HepG2 (cell line): ENCODE data around the gene CMA1. TPM values are rescaled to one million over a fixed set of nuclear protein-coding genes. Genes with fewer than 3 reads are reported as not detected.

Source experiments
- CBX2 ChIP-seq, 2 experiments: fragments of 200-600 bp in 1 of 2; sonication (generic); formaldehyde crosslinking in 1 of 2; IDR thresholded peaks; 2 replicates each; pipeline versions ENCODE4 v1.7.0 to v1.8.1; 2018 to 2022; ENCODE audit warnings: low read depth in 2 of 2, low read length in 1 of 2, mild to moderate bottlenecking in 1 of 2, missing genetic modification reagents in 1 of 2
- CBX5 ChIP-seq: sonication (generic); formaldehyde crosslinking; IDR thresholded peaks from 2 replicates; pipeline ENCODE4 v1.4.0; 2020; ENCODE audit warnings: missing genetic modification reagents, borderline replicate concordance
- E2F5 ChIP-seq: sonication (generic); formaldehyde crosslinking; conservative IDR thresholded peaks from 2 replicates; pipeline ENCODE4 v1.4.0; 2020; ENCODE audit warnings: missing genetic modification reagents
- FOXC1 ChIP-seq: sonication (generic); formaldehyde crosslinking; IDR thresholded peaks from 2 replicates; pipeline ENCODE4 v1.8.0; 2022; ENCODE audit warnings: mild to moderate bottlenecking, missing genetic modification reagents, borderline replicate concordance
- FOXM1 ChIP-seq: sonication (generic); formaldehyde crosslinking; IDR thresholded peaks from 2 replicates; pipeline ENCODE4 v1.5.0; 2020; ENCODE audit warnings: missing genetic modification reagents
- HOXD1 ChIP-seq: sonication (generic); formaldehyde crosslinking; IDR thresholded peaks from 2 replicates; pipeline ENCODE4 v1.5.0; 2020; ENCODE audit warnings: missing genetic modification reagents
- IKZF5 ChIP-seq: IDR thresholded peaks from 2 replicates; pipeline ENCODE4 v1.6.1; 2018; ENCODE audit warnings: missing genetic modification reagents, mild to moderate bottlenecking, missing compliant biosample characterization
- MAF1 ChIP-seq: sonication (generic); formaldehyde crosslinking; IDR thresholded peaks from 2 replicates; pipeline ENCODE4 v1.5.0; 2020; ENCODE audit warnings: missing genetic modification reagents, borderline replicate concordance
- NFYC ChIP-seq: IDR thresholded peaks from 2 replicates; pipeline ENCODE4 v1.6.1; 2016; ENCODE audit warnings: missing genetic modification reagents, missing compliant biosample characterization
- RFX5 ChIP-seq: IDR thresholded peaks from 2 replicates; pipeline ENCODE4 v1.6.1; 2011; ENCODE audit warnings: low read depth, low read length, improper control_type of control experiment
- SIX1 ChIP-seq: sonication (generic); formaldehyde crosslinking; IDR thresholded peaks from 2 replicates; pipeline ENCODE4 v1.4.0; 2020; ENCODE audit warnings: missing genetic modification reagents, borderline replicate concordance
- TARDBP ChIP-seq: sonication (generic); formaldehyde crosslinking; IDR thresholded peaks from 2 replicates; pipeline ENCODE4 v1.8.0; 2022; ENCODE audit warnings: mild to moderate bottlenecking, missing genetic modification reagents
- TEAD2 ChIP-seq: sonication (generic); formaldehyde crosslinking; IDR thresholded peaks from 2 replicates; pipeline ENCODE4 v1.9.0; 2021; ENCODE audit warnings: missing genetic modification reagents
- TRAFD1 ChIP-seq: sonication (generic); formaldehyde crosslinking; IDR thresholded peaks from 2 replicates; pipeline ENCODE4 v1.5.1; 2020; ENCODE audit warnings: missing genetic modification reagents, mild to moderate bottlenecking, borderline replicate concordance
- ZBTB7A ChIP-seq: sonication (generic); formaldehyde crosslinking; IDR thresholded peaks from 2 replicates; pipeline ENCODE4 v1.8.0; 2022; ENCODE audit warnings: mild to moderate bottlenecking, missing genetic modification reagents
- ZNF224 ChIP-seq: sonication (generic); formaldehyde crosslinking; IDR thresholded peaks from 2 replicates; pipeline ENCODE4 v1.5.0; 2020; ENCODE audit warnings: mild to moderate bottlenecking, missing genetic modification reagents
- ZNF607 ChIP-seq: sonication (generic); formaldehyde crosslinking; IDR thresholded peaks from 2 replicates; pipeline ENCODE4 v1.5.1; 2020; ENCODE audit warnings: missing genetic modification reagents, mild to moderate bottlenecking, borderline replicate concordance
- ZNF816 ChIP-seq: sonication (generic); formaldehyde crosslinking; IDR thresholded peaks from 2 replicates; pipeline ENCODE4 v1.8.0; 2022; ENCODE audit warnings: missing genetic modification reagents, mild to moderate bottlenecking, borderline replicate concordance
- ZSCAN20 ChIP-seq: sonication (generic); formaldehyde crosslinking; IDR thresholded peaks from 2 replicates; pipeline ENCODE4 v1.4.0; 2020; ENCODE audit warnings: missing genetic modification reagents, mild to moderate bottlenecking, borderline replicate concordance
- polyA plus RNA-seq, 8 experiments: library from polyadenylated mRNA; depleted of rRNA in 3 of 8; stranded (reverse) in 7 of 8; unstranded in 1 of 8; fragments of >200 nt; fragmentation: Illumina TruSeq in 4 of 8; extraction: Trizol in 4 of 8; gene quantifications; 2 replicates each; pipeline versions ENCODE4 v1.2.1 to v1.2.3, GENCODE V29; 2011 to 2016; ENCODE audit warnings: low read depth in 4 of 8, missing spikeins in 1 of 8, mixed read lengths in 1 of 8; ENCODE audit not compliant: insufficient read depth in 1 of 8
- total RNA-seq, 5 experiments: library from RNA; depleted of rRNA; stranded (reverse); fragments of >200 nt; fragmentation: Illumina TruSeq; extraction: Trizol; gene quantifications; 2 replicates each; pipeline ENCODE4 v1.2.3, GENCODE V29; 2016; ENCODE audit warnings: low read depth in 1 of 5
- TF ChIP-seq, protein P1 (sequence below): sonication (generic); formaldehyde crosslinking; IDR thresholded peaks from 2 replicates; pipeline ENCODE4 v1.4.0; 2020; ENCODE audit warnings: missing genetic modification reagents
- TF ChIP-seq, protein P2 (sequence below): sonication (generic); formaldehyde crosslinking; IDR thresholded peaks from 2 replicates; pipeline ENCODE4 v1.5.1; 2020; ENCODE audit warnings: missing genetic modification reagents, mild to moderate bottlenecking, borderline replicate concordance

CMA1 gene
- total and polyA plus RNA-seq, 2 of the 13 experiments (the other 11 are each of a cell fraction or from before 2014, with no cell fraction given), result not detected

DNA sequence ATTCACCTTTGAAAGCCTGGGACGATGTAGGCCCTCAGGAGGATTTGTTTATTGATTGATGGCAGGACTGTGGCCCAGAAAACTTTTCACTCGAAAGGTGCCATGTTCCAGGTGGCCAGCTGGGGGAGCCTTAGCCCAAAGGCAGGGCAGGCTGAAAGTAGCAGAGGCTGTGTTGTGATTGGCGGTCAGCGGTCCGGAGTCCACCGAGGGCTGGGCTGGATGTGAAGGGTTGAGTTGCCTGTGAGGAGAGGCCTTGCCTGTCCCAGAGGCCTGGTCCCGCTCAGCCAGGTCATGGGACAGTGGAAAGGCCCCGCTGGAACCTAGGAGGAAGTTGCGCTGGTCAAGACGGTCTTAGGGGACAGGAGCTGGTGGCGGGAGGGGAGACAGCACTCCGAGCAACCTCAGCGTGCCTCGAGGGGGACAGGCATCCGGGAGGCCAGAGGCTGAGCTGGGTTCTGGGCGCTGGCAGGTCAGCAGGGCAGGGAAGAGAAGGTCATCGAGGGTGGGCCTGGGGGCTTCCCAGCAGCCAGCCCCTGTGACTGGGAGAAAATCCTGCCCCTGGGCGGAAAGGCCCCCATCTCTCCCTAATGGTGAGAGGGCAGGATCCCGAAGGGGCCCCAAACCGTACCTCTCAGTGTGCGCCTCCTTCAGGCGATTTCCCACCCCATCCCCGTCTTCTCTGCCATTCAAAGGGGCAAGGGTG, 26.3 kb downstream of the CMA1 start (continued):
- TF ChIP-seq TRAFD1 (CRISPR knock-in tag) (no peak), ZNF224 (CRISPR knock-in tag) (no peak; the same call in 1 of the 2 replicates), CBX2 (IDR thresholded peaks at IDR 0.05; ENCODE audit: low read depth, low read length) (no peak), CBX2 (CRISPR knock-in tag; IDR thresholded peaks at IDR 0.05; ENCODE audit: low read depth) (no peak), CBX5 (CRISPR knock-in tag) (peak; percentile 96; the same call in 1 of the 2 replicates), FOXC1 (CRISPR knock-in tag) (peak; percentile 94; the same call in 1 of the 2 replicates), ZNF607 (CRISPR knock-in tag) (peak; percentile 79), IKZF5 (CRISPR knock-in tag) (peak; percentile 96), ZNF816 (CRISPR knock-in tag) (no peak), RFX5 (peak; percentile 76), ZSCAN20 (CRISPR knock-in tag) (no peak), TARDBP (CRISPR knock-in tag) (peak; percentile 87; the same call in 1 of the 2 replicates), FOXM1 (CRISPR knock-in tag) (no peak), SIX1 (no peak), HOXD1 (CRISPR knock-in tag) (peak; percentile 87), ZBTB7A (CRISPR knock-in tag) (0 out of 2 replicates have a peak, but pooled peaks have one; percentile 43), MAF1 (CRISPR knock-in tag) (no peak), TEAD2 (CRISPR knock-in tag) (no peak), E2F5 (CRISPR knock-in tag) (0 out of 2 replicates have a peak, but pooled peaks have one; percentile 69), NFYC (CRISPR knock-in tag) (peak; percentile 77)
- TF ChIP-seq, protein P1, sequence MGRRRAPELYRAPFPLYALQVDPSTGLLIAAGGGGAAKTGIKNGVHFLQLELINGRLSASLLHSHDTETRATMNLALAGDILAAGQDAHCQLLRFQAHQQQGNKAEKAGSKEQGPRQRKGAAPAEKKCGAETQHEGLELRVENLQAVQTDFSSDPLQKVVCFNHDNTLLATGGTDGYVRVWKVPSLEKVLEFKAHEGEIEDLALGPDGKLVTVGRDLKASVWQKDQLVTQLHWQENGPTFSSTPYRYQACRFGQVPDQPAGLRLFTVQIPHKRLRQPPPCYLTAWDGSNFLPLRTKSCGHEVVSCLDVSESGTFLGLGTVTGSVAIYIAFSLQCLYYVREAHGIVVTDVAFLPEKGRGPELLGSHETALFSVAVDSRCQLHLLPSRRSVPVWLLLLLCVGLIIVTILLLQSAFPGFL (CRISPR knock-in tag), result no peak
- TF ChIP-seq, protein P2, sequence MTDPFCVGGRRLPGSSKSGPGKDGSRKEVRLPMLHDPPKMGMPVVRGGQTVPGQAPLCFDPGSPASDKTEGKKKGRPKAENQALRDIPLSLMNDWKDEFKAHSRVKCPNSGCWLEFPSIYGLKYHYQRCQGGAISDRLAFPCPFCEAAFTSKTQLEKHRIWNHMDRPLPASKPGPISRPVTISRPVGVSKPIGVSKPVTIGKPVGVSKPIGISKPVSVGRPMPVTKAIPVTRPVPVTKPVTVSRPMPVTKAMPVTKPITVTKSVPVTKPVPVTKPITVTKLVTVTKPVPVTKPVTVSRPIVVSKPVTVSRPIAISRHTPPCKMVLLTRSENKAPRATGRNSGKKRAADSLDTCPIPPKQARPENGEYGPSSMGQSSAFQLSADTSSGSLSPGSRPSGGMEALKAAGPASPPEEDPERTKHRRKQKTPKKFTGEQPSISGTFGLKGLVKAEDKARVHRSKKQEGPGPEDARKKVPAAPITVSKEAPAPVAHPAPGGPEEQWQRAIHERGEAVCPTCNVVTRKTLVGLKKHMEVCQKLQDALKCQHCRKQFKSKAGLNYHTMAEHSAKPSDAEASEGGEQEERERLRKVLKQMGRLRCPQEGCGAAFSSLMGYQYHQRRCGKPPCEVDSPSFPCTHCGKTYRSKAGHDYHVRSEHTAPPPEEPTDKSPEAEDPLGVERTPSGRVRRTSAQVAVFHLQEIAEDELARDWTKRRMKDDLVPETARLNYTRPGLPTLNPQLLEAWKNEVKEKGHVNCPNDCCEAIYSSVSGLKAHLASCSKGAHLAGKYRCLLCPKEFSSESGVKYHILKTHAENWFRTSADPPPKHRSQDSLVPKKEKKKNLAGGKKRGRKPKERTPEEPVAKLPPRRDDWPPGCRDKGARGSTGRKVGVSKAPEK, result peak; percentile 98; the same call in 1 of the 2 replicates
